PC-9 (cell line): ENCODE data around the gene NLGN1. TPM values are rescaled to one million over a fixed set of nuclear protein-coding genes. Genes with fewer than 3 reads are reported as not detected.

Source experiments
- BruUV-seq: library from RNA; stranded (reverse); fragments of 400-500 nt; replicated peaks from 2 replicates; lab custom pipeline; 2021; lab: Mats Ljungman, UMichigan
- CTCF ChIA-PET: fragments of 300-600 bp; sonication (Branson Sonifier 250); formaldehyde crosslinking; loops from one replicate; lab custom pipeline; 2022; ENCODE audit warnings: antibody characterized with exemption; lab: Charles Lee
- POLR2A ChIA-PET: fragments of 300-600 bp; sonication (Branson Sonifier 250); formaldehyde crosslinking; loops from one replicate; lab custom pipeline; 2022; ENCODE audit warnings: antibody characterized with exemption; ENCODE audit not compliant: unreplicated experiment; lab: Charles Lee
- DNase-seq, 2 experiments: peaks; one replicate each; pipeline versions ENCODE4 v3.0.0 to v3.0.0-alpha.2; 2015 to 2022; ENCODE audit warnings: mixed read lengths in 1 of 2
- H2AFZ ChIP-seq: fragments of 200-600 bp; sonication (generic); 2 replicates; pipeline ENCODE4 v1.8.1; 2017; ENCODE audit warnings: antibody characterized with exemption
- H3F3A ChIP-seq: fragments of 200-600 bp; sonication (generic); 2 replicates; pipeline ENCODE4 v1.8.1; 2017; ENCODE audit warnings: antibody characterized with exemption, mild to moderate bottlenecking, low read depth; ENCODE audit not compliant: insufficient read depth
- H3K27ac ChIP-seq: fragments of 200-600 bp; sonication (generic); 2 replicates; pipeline ENCODE4 v1.6.1; 2016; ENCODE audit warnings: mixed run types
- H3K27me3 ChIP-seq: fragments of 200-600 bp; sonication (generic); 2 replicates; pipeline ENCODE4 v1.6.1; 2016; ENCODE audit warnings: low read depth, mixed run types; ENCODE audit not compliant: insufficient read depth
- H3K36me3 ChIP-seq: fragments of 200-600 bp; sonication (generic); 2 replicates; pipeline ENCODE4 v1.6.1; 2016; ENCODE audit warnings: low read depth, mixed run types
- H3K4me1 ChIP-seq: fragments of 200-600 bp; sonication (generic); replicated peaks from 2 replicates; pipeline ENCODE4 v1.6.1; 2016; ENCODE audit warnings: mixed run types; ENCODE audit not compliant: insufficient read depth
- H3K4me2 ChIP-seq: fragments of 200-600 bp; sonication (generic); 2 replicates; pipeline ENCODE4 v1.6.1; 2017; ENCODE audit warnings: mixed run types
- H3K4me3 ChIP-seq: fragments of 200-600 bp; sonication (generic); 2 replicates; pipeline ENCODE4 v1.6.1; 2016; ENCODE audit warnings: mixed run types
- H3K79me2 ChIP-seq: fragments of 200-600 bp; sonication (generic); 2 replicates; pipeline ENCODE4 v1.6.1; 2017; ENCODE audit warnings: low read depth, mixed run types
- H3K9me2 ChIP-seq: fragments of 200-600 bp; sonication (generic); 2 replicates; pipeline ENCODE4 v1.8.1; 2017; ENCODE audit warnings: mild to moderate bottlenecking; ENCODE audit not compliant: insufficient read depth
- H3K9me3 ChIP-seq: fragments of 200-600 bp; sonication (generic); 2 replicates; pipeline ENCODE4 v1.8.1; 2016; ENCODE audit warnings: low read depth; ENCODE audit not compliant: insufficient read depth
- H4K20me1 ChIP-seq: fragments of 200-600 bp; sonication (generic); 2 replicates; pipeline ENCODE4 v1.8.1; 2017; ENCODE audit not compliant: insufficient read depth
- CTCF ChIP-seq: fragments of 200-600 bp; sonication (generic); conservative IDR thresholded peaks from 2 replicates; pipeline ENCODE4 v1.6.1; 2017; ENCODE audit warnings: mixed run types, antibody characterized with exemption, mild to moderate bottlenecking, moderate library complexity
- EZH2 ChIP-seq: fragments of 200-600 bp; sonication (generic); IDR thresholded peaks from 2 replicates; pipeline ENCODE4 v1.8.0; 2017; ENCODE audit warnings: antibody characterized with exemption, low read depth
- intact Hi-C: fragments of 100-400 bp; cut with micrococcal nuclease; formaldehyde crosslinking; loops from one replicate; pipeline ENCODE4 v1.10.0; 2022; ENCODE audit not compliant: unreplicated experiment
- total RNA-seq: library from RNA; stranded (reverse); gene quantifications from 2 replicates; pipeline ENCODE4 v1.2.3, GENCODE V29; 2021

The NLGN1 gene
- total RNA-seq, 1 experiment from 2014 or later: 1.4 TPM

DNA sequence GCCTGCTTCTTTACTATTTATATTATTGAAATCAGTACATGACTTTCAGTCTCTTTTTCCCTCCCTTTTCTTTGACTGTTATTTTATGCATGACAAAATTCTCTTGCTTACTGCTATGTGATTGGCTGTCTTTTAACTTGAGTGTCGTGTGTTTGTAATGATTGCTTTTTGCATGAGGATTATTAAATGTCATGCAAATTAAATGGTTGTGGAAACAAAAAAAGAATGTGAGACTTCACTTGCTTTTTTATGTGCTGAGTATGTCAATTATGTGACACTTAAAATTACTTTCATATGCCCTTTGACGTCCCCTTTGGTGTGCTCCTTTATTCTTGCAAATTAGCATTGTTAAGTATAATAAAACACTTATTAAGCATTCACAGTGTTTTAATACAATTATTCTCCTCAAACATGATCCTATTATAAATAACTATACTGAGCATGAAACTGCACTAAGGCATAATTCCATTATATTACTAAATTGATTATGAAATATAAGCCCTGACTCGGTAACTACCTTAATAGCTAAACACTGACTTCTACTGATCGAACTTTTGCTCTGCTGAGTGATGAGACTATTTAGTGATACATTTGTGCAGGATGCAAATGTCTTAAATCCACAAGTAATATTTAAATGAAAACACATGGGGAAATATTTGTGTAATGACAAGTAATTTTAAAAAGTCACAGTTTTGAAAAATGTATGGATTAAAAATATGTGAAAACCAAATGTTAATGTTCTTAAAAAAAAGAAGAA, 401.7 kb downstream of the NLGN1 start:
- H3K9me2 ChIP-seq: no peaks in the 10 kb centered on the region
- H3K4me2 ChIP-seq: no peak overlapping the region
- no peaks in the 10 kb centered on the region for H3K36me3 ChIP-seq
- H3K27ac ChIP-seq: no peak overlapping the region
- H3K4me3 ChIP-seq: no peak overlapping the region
- ChIA-PET POLR2A (no interaction called here), CTCF (no interaction called here)
- no peaks in the 10 kb centered on the region for H3K9me3 ChIP-seq
- intact Hi-C loops: no loop called here
- H4K20me1 ChIP-seq: no peaks in the 10 kb centered on the region
- no peaks in the 10 kb centered on the region for H3K4me1 ChIP-seq
- TF ChIP-seq EZH2 (no peak), CTCF (no peak)
- H3K79me2 ChIP-seq: no peaks in the 10 kb centered on the region
- no peaks in the 10 kb centered on the region for H3K27me3 ChIP-seq
- no peaks in the 10 kb centered on the region for H3F3A ChIP-seq
- BruUV-seq: no TSS peak
- no peak for DNase-seq
- no peak overlapping the region for H2AFZ ChIP-seq

DNA sequence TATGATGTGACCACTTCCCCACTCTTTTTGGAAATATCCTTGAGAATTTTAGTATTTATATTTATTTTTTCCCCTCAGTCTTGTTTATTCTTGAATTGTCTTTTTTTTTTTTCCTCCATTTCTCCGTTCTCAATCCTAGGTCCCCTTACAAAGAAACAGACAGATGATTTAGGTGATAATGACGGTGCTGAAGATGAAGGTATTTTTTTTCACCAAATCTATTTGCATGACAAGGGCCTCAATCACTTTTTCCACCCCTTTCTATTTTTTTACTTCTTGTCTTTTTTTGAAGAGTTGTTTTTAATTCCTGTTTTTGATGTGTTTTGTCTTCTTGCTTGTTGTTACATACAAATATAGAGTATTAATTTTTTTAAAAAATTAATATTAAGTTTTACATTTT, 402.6 kb downstream of the NLGN1 start:
- POLR2A ChIA-PET: no interaction called here
- BruUV-seq: no TSS peak
- TF ChIP-seq EZH2: no peak
- no peak for TF ChIP-seq CTCF
- no peaks in the 10 kb centered on the region for H3F3A ChIP-seq
- no peaks in the 10 kb centered on the region for H3K36me3 ChIP-seq
- H3K4me3 ChIP-seq: no peak overlapping the region
- H3K4me2 ChIP-seq: no peak overlapping the region
- no peak for DNase-seq
- intact Hi-C loops: no loop called here
- H4K20me1 ChIP-seq: no peaks in the 10 kb centered on the region
- CTCF ChIA-PET: no interaction called here
- no peak overlapping the region for H3K27ac ChIP-seq
- no peaks in the 10 kb centered on the region for H3K9me3 ChIP-seq
- H3K4me1 ChIP-seq: no peaks in the 10 kb centered on the region
- H2AFZ ChIP-seq: no peak overlapping the region
- no peaks in the 10 kb centered on the region for H3K27me3 ChIP-seq
- no peaks in the 10 kb centered on the region for H3K79me2 ChIP-seq
- H3K9me2 ChIP-seq: no peaks in the 10 kb centered on the region

GRCh38 chr3:173814809-173815208, 417.3 kb downstream of the NLGN1 start:
- no peak overlapping the region for H3K27ac ChIP-seq
- H3K36me3 ChIP-seq: no peaks in the 10 kb centered on the region
- H3K4me2 ChIP-seq: no peak overlapping the region
- intact Hi-C loops: no loop called here
- no peak for TF ChIP-seq EZH2
- no peak for TF ChIP-seq CTCF
- H3K79me2 ChIP-seq: no peaks in the 10 kb centered on the region
- H3F3A ChIP-seq: no peaks in the 10 kb centered on the region
- ChIA-PET CTCF (no interaction called here), POLR2A (no interaction called here)
- no peak overlapping the region for H3K4me3 ChIP-seq
- no TSS peak for BruUV-seq
- DNase-seq: no peak
- H3K27me3 ChIP-seq: no peaks in the 10 kb centered on the region
- H3K9me3 ChIP-seq: no peaks in the 10 kb centered on the region
- H2AFZ ChIP-seq: peak overlapping the region; percentile 39; the same call in 1 of the 2 replicates
- no peaks in the 10 kb centered on the region for H3K4me1 ChIP-seq
- H3K9me2 ChIP-seq: no peaks in the 10 kb centered on the region
- no peaks in the 10 kb centered on the region for H4K20me1 ChIP-seq
